GM12891 (cell line): ENCODE measurements around the gene CCBE1.

Experiments used
- DNase-seq: peaks from one replicate; pipeline ENCODE4 v3.0.0; 2011; ENCODE audit warnings: low spot score; ENCODE audit not compliant: insufficient read length
- FAIRE-seq: peaks from 2 replicates; lab custom pipeline; 2011; peaks lifted over from hg19 to GRCh38; lab: Jason Lieb, UNC
- PAX5 ChIP-seq: IDR thresholded peaks from 2 replicates; pipeline ENCODE4 v1.6.1; 2011; ENCODE audit warnings: low read length, moderate library complexity, mild to moderate bottlenecking; ENCODE audit not compliant: insufficient read depth, severe bottlenecking
- POLR2A ChIP-seq: IDR thresholded peaks from 2 replicates; pipeline ENCODE4 v1.6.1; 2011; ENCODE audit warnings: low read depth, low read length, control low read depth
- POLR2AphosphoS5 ChIP-seq: IDR thresholded peaks from 2 replicates; pipeline ENCODE4 v1.6.1; 2011; ENCODE audit warnings: low read depth, low read length, control low read depth
- POU2F2 ChIP-seq: IDR thresholded peaks from 2 replicates; pipeline ENCODE4 v1.6.1; 2011; ENCODE audit warnings: low read depth, mild to moderate bottlenecking, control low read depth, low read length, moderate library complexity
- SPI1 ChIP-seq: IDR thresholded peaks from 2 replicates; pipeline ENCODE4 v1.6.1; 2011; ENCODE audit warnings: low read depth, low read length, control low read depth
- TAF1 ChIP-seq: IDR thresholded peaks from 2 replicates; pipeline ENCODE4 v1.6.1; 2011; ENCODE audit warnings: low read depth, low read length, control low read depth

CCBE1 gene

DNA sequence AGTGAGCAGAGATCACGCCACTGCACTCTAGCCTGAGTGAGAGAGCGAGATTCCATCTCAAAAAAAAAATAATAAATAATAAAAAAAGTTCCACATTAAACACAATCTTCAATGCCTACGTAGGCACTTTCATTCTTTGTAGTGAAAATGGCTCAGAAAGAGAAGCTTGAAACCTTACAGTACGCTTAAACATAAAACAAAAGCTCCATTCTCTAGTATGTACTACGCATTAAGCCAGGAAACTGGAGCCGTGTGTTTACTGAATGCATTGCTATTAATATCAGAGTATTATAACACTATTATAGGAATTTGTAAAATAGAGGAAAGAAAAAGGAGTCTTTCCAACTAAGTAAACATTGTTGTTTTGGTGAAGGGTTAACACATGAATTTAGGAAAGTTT, 296.8 kb downstream of the CCBE1 start:
- FAIRE-seq: no peak
- DNase-seq: no peak
- TF ChIP-seq TAF1 (no peak), POLR2A (no peak), SPI1 (no peak)

- no peak for DNase-seq
- no peak for FAIRE-seq
- TF ChIP-seq SPI1 (no peak), POLR2A (no peak)
Measured at GRCh38 chr18:59395226-59396175, 301.7 kb downstream of the CCBE1 start.

DNA sequence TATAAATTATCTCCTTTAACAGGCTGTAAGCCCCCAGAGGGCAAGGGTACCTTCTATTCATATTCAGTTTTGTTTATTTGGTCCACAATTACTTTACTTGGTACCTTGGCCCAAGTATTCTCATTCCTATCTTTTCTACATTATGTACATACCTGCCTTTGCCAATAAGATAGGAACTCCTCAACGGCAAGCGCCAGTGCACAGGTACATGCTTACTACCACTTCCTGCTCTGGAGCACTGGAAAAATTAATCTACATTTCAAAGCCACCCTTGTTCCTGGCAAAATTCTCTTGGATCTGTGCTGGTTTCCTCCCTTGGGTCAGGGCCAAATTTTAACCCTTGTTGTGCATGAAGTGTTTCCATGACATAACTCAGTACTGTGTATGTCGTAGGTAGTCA, 303.8 kb downstream of the CCBE1 start:
- DNase-seq (no peak), FAIRE-seq (no peak)
- TF ChIP-seq SPI1 (no peak), PAX5 (no peak), POU2F2 (no peak), POLR2AphosphoS5 (no peak), POLR2A (no peak), TAF1 (no peak)

GRCh38 chr18:59388817-59389216, 308.4 kb downstream of the CCBE1 start:
- DNase-seq: no peak
- no peak for TF ChIP-seq TAF1
- no peak for TF ChIP-seq PAX5
- TF ChIP-seq POLR2AphosphoS5: no peak
- no peak for TF ChIP-seq POLR2A
- TF ChIP-seq POU2F2: no peak
- TF ChIP-seq SPI1: no peak
- FAIRE-seq: no peak

GRCh38 chr18:59387687-59388565, 309.3 kb downstream of the CCBE1 start:
- DNase-seq (no peak), FAIRE-seq (no peak)
- TF ChIP-seq PAX5 (no peak), POLR2AphosphoS5 (no peak), POLR2A (no peak), SPI1 (no peak), POU2F2 (no peak), TAF1 (no peak)

GRCh38 chr18:59386909-59387686, 310.1 kb downstream of the CCBE1 start:
- FAIRE-seq (no peak), DNase-seq (no peak)
- TF ChIP-seq POLR2AphosphoS5 (no peak), TAF1 (no peak), POLR2A (no peak), PAX5 (no peak), POU2F2 (no peak), SPI1 (no peak)

DNA sequence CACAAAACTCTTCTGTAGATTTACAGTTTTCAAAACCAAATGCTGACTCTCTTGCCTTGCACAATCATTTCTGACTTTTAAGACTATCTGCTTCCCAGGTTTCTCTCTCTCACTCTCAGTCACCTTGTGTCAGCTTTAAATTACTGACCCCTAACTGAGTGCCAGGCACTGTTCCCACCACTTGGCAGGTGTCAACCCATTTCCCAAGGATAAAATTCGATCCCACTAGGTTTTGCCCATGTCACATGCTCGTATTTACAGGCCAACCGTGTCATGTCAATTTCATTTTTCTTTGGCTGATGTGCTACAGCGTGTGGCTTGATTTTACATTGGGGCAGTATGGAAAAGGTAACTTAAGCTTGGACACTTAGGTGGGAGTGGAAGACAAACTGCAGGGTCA, 312.0 kb downstream of the CCBE1 start:
- DNase-seq (no peak), FAIRE-seq (no peak)
- TF ChIP-seq POLR2A: no peak

DNA sequence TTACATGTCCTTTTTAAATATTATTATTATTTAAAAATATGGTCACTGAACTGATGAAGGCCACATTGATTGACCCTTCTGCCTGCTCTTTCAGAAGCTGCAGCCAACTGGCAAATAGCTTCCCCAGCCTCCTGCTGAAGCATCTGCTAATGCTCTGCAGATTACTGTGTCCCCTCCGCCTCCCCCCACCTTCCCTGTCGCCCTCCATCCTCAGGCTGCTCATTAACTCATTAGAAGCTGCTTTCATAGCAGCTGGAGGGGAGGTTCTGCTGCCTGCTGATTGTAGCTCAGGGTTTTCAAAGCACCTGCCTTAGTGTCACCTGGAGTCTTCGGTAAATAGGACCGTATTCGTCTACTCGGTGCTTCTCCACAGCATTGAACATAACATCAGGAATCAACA, 313.4 kb downstream of the CCBE1 start:
- no peak for FAIRE-seq
- DNase-seq: no peak
- no peak for TF ChIP-seq TAF1
- no peak for TF ChIP-seq POLR2A
- TF ChIP-seq PAX5: no peak
- TF ChIP-seq POLR2AphosphoS5: no peak
- TF ChIP-seq POU2F2: no peak
- TF ChIP-seq SPI1: no peak

- FAIRE-seq: no peak
- no peak for TF ChIP-seq PAX5
- TF ChIP-seq POU2F2: no peak
- TF ChIP-seq POLR2AphosphoS5: no peak
- TF ChIP-seq POLR2A: no peak
- TF ChIP-seq TAF1: no peak
- TF ChIP-seq SPI1: no peak
- no peak for DNase-seq
Measured at GRCh38 chr18:59382383-59382782, 314.8 kb downstream of the CCBE1 start.
